Right hindlimb (tissue), 1 donor: ENCODE results near the gene MED13L.

Experiments
- DNase-seq: peaks from one replicate; pipeline ENCODE4 v3.0.0-alpha.2; 2018

The MED13L gene

DNA sequence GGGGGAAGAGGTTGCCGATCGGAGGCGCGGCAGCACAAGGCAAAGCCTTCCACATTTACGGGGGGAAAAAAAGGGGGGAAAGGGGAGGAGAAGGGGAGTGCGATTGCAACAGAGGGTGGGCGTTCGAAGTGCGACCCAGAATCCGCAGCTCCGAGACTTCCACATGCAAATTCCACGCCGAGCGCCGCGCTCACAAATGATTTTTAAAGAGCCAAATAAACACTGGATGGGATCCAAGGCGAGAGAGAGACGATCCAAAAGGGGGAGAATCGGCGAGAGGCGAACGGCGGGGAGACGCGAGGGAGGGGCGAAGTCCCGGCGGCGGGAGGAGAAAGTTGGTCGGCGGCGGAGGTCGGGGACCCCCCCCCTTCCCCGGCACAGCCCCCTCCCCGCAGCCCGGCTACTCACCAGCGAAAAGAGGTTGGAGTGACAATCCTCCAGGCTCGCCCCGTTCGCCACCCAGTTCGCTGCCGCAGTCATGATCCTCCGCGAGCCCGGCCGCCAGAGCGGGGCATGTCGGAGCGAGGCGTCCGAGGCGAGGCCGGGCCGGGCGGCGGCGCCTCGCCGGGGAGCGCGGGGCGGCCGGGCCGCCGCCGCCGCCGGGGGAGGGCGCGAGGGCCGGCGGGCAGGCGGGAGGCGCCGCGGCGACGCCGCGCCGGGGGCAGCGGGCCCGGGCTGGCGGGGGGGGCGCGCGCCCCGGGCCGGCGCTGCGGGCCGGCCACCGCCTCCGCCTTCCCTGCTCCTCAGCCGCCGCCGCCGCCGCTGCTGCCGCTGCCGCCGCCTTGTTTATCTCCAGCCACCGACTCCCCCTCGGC, 634 bp downstream of the MED13L start:
- peak; percentile 86 for DNase-seq

DNA sequence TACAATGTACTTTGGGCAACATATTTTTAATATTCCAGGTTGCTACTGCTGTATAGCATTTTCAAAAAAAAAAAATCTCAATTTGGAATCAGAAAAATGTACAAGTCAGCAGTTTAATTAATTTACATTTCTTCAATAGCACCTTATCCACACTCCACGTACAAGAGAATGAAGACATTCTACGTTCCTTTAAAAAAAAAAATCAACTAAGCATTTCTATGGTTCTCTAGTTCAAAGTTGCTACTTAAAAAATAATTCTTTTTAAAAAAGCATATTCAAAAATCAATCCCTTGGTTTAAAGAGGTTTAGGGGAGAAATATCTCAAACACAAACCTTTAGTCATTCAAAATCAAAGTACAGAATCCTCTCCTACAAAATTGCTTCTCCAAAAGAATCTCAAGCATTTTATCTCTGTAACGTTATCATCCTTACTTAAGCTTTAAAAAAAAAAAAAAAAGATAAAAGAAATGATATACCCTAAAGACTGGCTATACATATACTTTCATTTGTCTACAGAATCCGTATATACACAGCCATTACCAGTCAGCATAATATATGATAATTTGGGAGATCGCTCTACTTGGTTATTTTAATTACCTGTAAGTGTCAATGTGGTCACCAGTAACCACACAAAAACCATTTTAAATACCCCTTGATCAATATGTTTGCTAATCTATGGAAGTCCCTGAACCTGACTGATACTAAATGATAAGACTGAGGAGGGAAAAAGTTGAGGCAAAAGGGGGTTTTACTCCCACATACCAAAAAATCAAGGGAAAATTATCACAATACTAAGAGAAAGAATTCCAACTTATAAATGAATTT, 2.7 kb downstream of the MED13L start:
- no peak for DNase-seq

DNA sequence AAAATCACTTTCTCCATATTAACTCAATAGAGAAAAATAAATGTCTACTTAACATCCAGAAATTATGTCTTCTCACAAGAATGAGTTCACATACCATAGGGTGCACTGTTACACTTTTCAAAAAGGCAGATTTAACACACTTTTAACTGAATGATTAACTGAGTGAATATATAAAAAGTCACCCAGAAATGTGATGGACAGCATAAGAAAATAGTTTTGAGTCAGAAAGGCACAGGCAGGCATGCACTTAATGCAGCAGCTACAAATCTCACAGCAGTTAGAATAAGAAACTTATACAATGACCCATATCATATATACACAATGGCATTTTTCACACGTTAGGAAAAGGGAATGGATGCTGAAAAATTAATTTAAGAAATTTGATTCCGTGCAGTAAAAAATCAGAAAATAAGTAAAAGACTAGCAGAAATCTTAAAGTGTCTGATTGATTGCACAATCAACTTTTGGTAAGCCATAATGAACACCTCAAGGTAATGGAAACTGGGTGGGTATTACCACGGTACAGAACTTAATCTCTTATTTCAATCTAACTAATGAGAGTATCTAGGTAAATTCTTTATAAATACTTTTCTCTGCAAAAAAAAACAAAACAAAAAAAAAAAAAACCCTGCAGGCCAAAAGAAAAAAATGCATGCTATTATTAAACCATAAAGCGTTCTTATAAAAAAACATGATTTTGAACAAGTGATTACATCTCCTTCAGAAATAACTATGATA, 3.5 kb downstream of the MED13L start:
- no peak for DNase-seq

DNA sequence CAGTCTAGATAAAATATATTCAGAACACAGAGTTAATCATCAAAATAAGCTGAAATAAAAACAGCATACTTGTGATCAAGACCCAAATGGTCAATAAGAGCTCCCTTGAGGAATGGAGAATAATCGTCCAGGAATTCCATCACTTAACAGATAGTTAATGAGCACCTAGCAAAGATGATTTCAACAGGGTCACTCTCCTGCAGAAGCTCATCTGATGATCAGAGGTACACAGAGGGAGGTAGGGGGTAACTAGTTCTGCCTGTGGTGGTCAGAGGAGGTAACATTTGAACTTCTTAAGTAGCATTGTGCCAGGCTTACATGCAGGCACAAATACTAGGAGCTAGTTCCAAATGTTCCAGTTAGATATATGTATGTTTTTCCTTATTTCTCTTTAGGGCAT, 9.5 kb downstream of the MED13L start:
- DNase-seq, result no peak

DNA sequence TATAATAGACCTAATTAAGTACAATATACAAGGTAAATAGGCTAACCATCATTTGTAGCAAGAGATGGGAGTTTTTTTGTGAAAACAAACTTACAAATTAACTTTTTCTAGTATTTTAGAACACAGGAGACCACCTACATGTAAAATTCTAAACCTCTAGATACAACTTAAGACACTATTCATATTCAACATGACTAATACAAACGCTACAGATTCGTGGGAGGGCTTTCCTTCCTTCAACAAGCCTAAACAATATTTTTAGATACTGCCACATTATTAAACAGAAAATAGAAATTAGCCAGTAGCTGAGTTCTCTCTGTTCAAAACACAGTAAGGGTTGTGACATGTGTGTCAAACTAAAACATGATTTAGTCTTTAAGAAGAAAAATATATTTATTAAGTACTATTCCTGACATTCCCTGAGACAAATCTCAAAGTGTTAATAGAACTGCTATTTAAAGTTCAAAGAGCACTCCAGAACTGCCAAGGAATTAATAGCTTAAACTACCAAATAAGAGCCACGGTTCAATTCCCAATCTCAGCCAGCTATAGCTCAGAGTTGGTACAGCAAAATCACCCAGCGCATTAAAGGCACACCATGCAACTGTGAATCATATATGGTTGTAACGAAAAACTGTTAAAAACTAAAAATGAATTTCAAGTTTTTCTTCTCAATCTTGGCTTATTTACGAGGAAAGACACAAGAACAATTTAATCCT, 10.7 kb downstream of the MED13L start:
- no peak for DNase-seq

DNA sequence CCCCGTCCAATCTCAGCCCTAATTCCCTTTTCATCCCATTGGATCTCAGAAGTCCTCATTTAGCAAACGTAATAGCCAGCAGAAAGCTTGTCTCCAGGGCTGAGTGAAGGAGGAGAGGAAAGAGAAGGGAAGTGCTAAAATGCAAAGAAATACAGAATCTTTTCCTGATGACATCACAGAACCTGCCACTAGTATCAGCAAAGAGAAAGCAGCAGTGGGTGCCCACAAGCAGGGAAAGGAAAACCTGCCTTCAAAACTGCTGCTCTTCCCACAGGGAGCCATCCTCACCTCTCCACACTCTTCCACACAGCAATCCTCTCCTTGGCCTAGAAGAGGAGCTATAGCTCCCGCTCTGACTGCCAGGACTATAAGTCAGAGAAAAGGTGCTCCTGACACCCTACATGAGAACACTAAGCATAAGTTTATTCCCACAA, 11.3 kb downstream of the MED13L start:
- no peak for DNase-seq

DNA sequence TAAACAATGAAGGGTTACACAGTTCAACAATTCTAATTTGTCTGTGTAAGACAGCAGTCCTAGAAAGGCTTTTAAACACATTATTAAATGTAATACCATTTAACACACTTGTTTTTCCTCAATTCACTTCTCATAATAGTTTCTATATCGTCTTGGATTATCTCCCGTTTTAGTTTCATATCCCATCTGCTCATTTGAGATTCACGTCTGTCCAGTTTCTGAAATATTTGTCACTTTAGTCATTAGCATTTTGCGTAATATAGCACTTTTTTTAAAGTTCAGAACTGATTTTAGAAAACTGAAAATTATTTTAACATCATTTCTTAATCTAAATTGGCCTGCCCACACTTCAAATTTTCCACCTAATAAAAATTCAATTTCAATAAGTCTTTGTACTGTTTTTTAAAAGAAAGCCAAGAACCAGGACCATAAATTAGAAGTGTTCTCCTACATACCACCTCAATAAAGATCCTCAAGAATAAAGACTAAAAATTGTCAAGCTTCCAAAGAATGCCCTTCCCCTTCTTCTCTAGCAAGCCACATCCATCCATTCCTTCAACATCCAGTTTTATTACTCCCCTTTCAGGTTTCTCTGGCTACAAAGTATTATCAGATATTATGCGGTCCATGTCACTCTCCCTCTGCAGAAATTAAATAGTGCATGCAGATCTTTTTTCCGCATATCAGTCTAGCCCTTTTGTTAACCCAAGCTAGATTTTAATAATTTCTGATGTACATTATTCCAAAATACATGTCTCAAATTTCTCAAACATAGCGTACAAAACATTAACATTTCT, 11.9 kb downstream of the MED13L start:
- no peak for DNase-seq

DNA sequence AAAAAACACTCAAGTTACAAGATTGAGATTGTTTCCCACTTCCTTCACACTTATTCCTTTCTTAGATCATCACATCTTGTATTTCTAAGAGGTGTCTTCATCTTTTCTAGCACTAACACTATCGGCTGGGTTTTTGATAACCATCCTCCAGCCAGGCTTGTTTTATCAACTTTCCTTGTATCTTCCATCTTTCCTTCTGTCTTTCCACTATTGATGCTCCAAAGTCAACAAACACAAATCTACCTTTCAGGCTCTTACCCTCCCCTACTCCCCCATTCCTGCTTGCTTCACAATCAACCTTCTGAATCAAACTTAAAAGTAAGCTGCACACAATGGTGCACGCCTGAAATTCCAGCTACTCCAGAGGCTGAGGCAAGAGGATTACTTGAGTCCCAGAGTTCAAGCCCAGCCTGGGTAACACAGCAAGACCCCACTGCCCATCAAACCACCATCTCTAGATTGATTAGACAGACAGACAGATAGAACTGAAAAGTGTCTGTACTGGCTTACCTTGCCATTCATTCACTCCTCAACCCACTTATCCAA, 12.9 kb downstream of the MED13L start:
- DNase-seq, result no peak

DNA sequence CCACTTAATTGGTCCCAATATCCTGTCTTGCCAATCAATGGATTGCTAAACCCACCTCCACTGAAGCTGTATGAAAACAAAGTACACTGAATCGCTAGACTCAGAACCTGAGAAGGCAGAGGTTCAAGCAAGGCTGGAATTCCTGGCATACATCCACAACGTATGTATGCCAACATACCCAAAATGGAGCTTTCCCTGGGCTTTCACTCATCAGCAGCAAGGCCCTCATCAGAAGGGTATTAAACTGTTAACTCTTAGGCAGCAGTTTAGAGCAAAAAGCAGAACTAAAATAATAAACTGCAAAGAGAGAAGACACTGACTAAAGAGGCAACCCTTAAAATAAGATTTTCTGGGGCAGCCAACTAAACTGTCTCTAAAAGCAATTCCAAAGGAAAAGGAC, 13.6 kb downstream of the MED13L start:
- DNase-seq, result no peak

DNA sequence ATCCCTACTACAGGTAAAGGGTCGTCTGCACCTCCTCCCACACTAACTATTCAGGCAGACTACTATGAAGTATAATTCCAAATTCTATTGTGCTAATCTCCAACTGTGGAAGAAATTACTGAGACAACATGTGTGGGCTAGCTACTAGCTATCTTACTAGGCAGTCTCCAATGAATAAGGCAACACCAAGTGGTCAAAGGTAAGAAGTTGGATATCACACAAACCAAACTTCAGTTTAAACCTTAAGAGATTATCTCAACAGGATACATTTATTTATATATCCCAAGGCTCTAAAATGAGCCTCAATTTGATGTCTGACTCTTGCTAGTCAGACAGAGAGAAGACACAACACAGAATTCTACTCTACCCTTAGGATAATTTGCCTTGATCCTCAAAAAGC, 14.1 kb downstream of the MED13L start:
- no peak for DNase-seq

DNA sequence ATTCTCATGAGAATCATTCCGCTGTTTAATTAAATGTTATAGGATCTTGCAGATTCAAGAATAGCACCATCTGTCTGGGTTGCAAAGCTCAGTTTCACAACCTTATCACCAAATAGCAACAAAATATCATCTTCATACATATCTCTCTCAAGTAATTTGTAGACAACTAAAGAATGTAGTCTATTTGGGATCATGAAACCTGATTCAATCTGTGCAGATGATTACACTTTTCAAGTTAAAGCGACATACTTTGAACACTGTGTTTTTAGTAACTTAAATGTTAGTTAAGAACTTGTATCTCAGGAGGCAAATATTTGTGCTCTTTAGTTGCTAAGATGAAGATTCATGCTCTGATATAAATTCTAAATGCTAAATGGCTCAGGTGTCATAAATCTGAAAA, 14.8 kb downstream of the MED13L start:
- no peak for DNase-seq

DNA sequence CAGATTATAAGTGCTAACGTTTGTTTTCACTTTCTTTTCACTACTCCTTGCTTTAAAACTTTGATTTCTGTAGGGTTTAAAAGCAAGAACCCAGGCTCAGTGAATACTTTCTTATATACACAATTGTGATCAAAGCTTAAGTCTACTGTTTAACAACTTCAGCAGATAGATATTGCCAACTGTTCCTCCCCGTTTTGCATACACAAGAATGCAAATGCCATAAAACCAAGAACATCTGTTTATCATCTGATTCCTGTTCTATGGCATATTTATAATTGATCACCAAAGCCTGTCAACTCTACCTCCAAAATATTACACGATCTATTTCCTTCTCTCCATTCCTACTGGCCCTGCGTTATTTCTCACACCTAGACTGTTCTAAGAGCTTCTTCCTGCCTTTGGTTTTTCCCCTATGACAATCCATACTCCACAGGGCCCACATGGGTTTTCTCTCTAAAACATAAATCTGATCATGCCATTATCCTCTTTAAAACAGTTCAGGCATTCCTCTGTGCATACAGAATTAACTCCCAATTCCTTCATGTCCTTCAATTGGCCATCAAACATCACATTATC, 15.9 kb downstream of the MED13L start:
- DNase-seq, result no peak

DNA sequence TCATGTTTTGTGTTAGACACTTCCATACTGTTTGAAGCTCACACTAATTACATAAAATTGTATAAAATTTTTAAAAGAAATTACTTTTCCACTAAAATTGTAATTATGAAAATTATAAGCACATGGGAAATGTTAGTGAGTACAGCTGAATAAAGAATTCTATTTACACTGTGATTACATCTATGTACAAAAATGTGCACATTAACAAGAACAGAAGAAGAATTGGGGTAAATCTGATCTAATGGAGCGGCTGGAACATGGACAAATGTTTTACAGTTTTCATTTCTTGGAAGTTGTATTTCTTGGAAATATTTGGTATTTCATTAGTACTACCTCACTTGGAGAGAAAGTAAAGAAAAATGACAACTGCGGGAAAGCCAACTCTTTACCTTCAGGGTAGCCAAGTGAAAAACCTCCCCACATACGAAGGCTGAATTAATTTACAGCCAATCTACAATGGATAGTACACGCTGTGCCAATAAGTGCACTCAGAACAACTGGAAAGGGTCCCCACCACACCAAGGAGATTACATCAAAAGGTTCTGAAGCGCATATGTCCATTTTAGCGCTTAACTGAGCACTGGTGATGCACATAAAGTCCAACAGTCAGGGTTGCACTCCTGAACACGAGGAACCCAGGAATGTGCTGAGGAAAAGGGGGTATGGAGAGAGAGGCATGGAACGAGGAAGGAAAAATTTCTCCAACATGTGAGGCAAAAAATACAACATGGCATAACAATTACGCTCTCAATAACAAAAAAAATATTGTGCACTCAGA, 17.5 kb downstream of the MED13L start:
- no peak for DNase-seq

DNA sequence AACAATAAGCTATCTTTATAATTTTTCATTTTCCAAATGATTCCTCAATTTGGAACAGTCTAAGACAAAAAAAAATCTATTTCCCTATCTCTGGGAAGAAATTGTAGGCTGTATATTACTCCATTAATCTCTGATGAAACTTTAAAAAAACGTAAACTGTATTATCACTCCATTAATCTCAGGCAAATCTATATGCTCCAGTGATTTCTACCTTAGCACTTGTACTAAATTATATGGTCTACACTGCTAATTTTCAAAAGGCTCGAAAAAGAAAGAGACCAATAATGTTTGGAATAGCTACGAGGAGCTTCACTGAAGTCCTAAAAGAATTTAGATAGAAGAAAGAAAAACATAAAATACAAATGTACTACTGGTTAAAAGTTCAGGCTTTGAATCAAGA, 19.7 kb downstream of the MED13L start:
- DNase-seq, result no peak

DNA sequence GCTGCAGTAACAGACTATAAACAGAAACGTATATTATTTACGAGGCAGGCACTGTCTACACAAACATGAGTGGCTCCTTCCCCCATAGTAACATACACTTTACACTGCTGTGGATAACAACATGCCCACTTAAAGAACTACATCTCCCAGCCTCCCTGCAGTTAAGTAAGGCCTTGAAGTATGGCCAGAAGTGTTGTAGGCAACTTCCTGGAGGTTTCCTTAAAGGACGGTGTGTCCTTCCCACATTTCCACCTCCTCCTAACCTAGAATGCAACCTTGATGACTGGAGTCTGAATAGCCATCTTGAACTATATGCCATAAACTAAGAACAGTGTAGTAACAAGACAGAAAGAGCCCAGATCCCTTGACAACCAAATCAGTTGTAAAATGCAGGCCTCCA, 20.3 kb downstream of the MED13L start:
- DNase-seq, result peak; percentile 23

DNA sequence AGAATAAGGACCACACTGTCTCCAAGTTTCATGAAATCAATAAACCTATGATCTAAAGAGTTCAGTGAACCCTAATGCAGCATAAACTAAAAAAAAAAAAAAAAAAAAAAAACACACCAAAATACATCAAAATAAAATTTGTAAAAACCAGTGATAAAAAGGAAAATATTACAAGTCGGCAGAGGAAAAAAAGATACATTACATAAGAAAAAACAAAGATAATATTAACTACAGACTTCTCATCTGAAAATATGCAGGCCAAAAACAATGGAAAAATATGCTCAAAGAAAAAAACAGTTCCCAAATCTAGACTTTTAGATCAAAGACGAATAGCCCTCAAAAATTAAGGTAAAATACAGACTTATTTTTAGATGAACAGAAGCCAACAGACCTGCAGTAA, 27.6 kb downstream of the MED13L start:
- DNase-seq, result no peak

DNA sequence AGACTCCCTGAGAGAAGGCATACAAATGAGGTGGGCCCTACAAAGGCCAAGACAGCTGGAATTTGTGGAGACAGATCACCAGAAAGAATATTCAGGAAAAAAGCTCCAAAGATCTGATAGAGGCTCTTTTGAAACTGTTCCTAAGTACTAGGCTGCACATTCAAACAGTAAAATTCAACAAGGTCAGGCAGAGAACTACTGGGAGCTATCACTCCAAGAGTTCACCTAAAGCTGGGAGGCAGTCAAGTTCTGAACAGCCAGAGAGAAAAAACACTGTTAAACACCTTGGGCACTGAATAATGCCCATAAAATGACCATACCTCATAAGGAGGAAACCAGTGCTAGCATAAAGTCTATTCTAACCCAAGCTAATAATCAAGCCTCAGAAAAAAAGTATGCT, 28.6 kb downstream of the MED13L start:
- DNase-seq, result no peak

DNA sequence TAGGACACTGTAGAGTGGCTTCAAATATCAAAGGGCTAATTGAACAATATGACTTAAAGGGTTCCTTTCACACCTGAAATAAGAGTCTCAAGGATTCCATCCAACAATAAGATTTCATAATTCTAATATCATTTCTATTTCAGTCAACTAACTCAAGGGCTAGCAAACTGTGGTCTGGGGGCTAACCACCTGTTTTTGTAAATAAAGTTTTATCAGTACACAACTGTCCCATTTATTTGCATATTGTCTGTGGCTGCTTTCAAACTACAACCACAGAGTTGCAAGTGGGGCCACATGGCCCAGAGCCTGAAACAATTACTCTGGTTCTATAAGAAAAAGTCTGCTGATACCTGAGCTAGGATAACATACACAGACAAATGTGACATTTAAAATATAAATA, 29.1 kb downstream of the MED13L start:
- no peak for DNase-seq

DNA sequence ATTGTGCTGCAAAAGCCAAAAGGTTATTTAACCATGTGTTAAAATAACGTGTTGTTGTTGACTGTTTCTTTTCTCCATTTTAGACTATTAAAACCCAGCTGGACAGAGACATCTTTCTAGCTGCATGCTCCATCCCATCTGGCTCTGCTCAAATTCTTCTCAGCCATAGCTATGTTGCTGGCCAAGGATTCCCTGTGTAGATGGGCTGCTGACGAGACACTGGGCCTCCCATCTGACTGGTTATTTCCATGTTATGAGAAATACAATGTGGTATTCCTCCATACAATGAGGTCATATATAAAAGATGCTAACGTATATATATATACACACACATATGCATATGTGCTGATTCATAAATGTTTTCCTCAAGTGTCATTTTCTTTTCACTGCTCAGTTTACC, 30.1 kb downstream of the MED13L start:
- peak; percentile 58 for DNase-seq

DNA sequence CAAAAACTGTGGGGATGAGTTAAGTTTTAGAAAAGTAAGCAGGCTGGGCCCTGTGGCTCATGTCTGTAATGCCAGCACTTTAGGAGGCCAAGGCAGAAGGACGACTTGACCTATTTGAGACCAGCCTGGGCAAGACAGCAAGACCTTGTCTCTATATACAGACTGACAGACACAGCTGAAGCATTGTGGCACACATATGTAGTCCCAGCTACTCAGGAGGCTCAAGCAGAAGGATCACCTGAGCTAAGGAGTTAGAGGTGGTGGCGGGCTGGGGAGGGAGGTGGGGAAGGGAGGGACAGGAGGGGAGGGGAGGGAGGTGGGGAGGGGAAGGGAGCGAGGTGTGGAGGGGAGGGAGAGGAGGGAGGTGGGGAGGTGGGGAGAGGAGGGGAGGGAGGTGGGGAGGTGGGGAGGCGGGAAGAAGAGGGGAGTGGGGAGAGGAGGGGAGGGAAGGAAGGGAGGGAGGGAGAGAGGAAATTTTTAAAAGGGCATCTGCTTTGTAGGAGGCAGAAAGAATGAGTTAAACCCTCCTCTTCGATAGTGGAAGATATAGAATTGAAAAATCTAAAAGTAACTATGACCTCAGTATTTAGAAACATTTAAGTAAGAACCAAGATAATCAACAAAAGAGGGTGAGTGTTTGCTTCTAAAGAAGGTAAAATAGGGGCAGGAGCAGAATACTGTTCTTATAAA, 30.9 kb downstream of the MED13L start:
- no peak for DNase-seq
